Skeletal muscle satellite cell (primary cell): ENCODE data around the gene KCNA3.
"Not testable (repeated sequence)": the region's sequence is repeated elsewhere in the genome, so short reads cannot be mapped to it uniquely, and the experiment has no call there.

Source experiments
- H3K27me3 ChIP-seq: 2 replicates; pipeline ENCODE4 v1.7.0; 2013; ENCODE audit warnings: low read length; ENCODE audit not compliant: control insufficient read depth, insufficient read depth
- H3K36me3 ChIP-seq: 2 replicates; pipeline ENCODE4 v1.7.0; 2013; ENCODE audit warnings: mild to moderate bottlenecking, control low read depth, low read length; ENCODE audit not compliant: insufficient read depth
- H3K4me1 ChIP-seq: 2 replicates; pipeline ENCODE4 v1.7.0; 2013; ENCODE audit warnings: low read length; ENCODE audit not compliant: control insufficient read depth, insufficient read depth
- H3K4me2 ChIP-seq: 2 replicates; pipeline ENCODE4 v1.7.0; 2013; ENCODE audit warnings: mild to moderate bottlenecking, low read length
- H3K4me3 ChIP-seq: 2 replicates; pipeline ENCODE4 v1.7.0; 2013; ENCODE audit warnings: low read length
- H3K9ac ChIP-seq: 2 replicates; pipeline ENCODE4 v1.7.0; 2013; ENCODE audit warnings: mild to moderate bottlenecking, low read depth, low read length, moderate library complexity
- H3K9me3 ChIP-seq: replicated peaks from 2 replicates; pipeline ENCODE4 v1.7.0; 2013; ENCODE audit warnings: mild to moderate bottlenecking, control low read depth, low read length

Gene KCNA3

DNA sequence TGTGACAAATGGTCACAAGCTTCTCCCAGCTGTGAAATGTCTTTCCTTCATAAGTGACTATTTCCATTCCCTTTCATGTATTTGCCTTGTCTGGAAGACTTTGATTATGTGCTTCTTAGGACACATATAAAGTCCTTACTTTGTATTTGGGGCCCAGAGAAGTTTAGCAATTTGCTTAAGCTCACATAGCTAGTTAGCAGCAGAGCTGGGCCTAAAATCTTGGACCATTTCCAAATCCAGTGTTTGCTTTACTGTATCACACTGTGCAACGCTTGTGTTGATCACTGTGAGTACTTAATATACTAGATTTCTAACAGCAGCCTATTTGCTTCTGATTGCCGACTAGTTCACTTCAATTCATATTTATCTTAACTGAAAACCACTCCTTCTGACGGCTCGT is 2.2 kb upstream of the KCNA3 start:
- no peaks in the 10 kb centered on the region for H3K4me1 ChIP-seq
- no peak overlapping the region for H3K4me2 ChIP-seq
- peaks cover 45% of the 10 kb centered on the region for H3K27me3 ChIP-seq

DNA sequence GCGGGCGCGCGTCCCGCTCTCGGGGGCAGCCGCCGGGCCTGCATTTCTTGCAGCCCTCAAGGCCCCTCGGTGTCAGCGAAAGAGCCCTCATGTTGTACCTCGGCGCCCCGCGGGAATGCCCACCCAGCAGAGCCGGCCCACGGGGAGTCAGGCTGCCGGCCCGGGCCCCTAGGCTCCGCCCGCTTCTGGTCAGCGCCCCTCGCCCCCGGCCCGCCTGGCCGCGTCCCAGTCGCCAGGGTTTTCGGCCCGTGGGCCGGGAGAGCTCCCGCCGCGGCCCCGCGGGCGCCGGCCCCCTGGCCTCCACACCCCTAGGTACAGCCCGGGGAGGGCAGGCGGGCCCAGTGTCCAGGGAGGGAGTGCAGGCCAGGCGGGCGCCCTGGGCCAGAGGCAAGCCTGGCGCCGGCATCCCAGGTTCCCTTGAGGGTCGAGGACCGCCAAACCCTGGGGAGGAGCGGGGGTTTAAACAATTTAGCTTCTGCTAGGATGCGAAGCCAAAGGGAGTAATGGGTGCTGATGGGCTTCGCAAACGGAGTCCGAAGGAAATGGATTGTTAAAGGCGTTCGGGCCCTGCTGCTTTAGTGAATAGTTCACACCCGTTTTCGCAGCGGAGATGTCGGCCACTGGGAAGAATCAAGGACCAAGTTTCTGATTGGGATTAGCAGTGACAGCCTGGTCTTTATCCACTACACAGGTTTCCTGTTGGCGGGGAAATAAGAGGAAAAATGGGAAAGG is 486 bp upstream of the KCNA3 start:
- Histone ChIP-seq H3K4me2 (peak overlapping the region; percentile 54), H3K4me1 (no peaks in the 10 kb centered on the region), H3K4me3 (no peak overlapping the region), H3K9ac (no peak overlapping the region), H3K36me3 (no peaks in the 10 kb centered on the region), H3K27me3 (peaks cover 51% of the 10 kb centered on the region), H3K9me3 (no peaks in the 10 kb centered on the region)

More for the DNA sequence above, 2.2 kb upstream of the KCNA3 start:
- Histone ChIP-seq H3K4me3 (no peak overlapping the region), H3K9me3 (no peaks in the 10 kb centered on the region), H3K36me3 (no peaks in the 10 kb centered on the region), H3K9ac (no peak overlapping the region)

DNA sequence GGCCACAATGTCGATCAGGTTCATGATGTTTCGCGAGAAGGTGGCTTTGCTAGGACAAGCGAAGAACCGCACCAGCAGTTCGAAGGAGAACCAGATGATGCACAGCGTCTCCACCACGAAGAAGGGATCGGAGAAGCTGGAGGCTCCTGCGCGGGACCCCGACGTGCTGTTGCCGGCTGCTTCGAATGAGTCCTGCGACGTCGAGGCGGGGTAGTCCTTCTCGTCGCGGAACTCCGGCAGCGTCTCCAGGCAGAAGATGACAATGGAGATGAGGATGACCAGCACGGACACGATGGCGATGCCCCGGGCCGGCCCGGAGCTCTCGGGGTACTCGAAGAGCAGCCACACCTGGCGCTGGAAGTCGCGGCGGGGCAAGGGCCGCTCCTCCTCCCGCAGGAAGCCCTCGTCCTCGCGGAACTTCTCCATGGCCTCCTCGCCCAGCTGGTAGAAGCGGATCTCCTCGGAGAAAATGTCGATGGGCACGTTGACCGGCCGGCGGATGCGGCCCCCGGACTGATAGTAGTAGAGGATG is 869 bp downstream of the KCNA3 start:
- H3K4me1 ChIP-seq: no peaks in the 10 kb centered on the region
- no peaks in the 10 kb centered on the region for H3K9me3 ChIP-seq
- H3K36me3 ChIP-seq: no peaks in the 10 kb centered on the region
- no peak overlapping the region for H3K4me3 ChIP-seq
- peak overlapping the region; percentile 54 for H3K4me2 ChIP-seq
- no peak overlapping the region for H3K9ac ChIP-seq
- peaks cover 53% of the 10 kb centered on the region for H3K27me3 ChIP-seq

DNA sequence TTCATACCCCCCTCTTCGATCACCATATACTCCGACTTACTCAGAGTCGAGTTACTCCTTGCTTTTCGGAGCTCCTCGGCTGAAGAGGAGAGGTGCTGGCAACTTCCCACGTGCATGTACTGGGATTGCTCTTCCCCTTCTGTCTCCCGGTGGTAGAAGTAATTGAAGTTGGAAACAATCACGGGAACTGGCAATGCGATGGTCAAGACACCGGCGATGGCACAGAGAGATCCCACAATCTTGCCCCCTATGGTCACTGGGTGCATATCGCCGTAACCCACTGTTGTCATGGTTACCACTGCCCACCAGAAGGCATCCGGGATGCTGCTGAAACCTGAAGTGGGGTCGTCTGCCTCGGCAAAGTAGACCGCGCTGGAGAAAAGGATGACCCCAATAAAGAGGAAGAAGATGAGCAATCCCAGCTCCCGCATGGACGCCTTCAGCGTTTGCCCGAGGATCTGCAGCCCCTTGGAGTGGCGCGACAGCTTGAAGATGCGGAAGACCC is 1.5 kb downstream of the KCNA3 start:
- no peaks in the 10 kb centered on the region for H3K9me3 ChIP-seq
- H3K27me3 ChIP-seq: peaks cover 53% of the 10 kb centered on the region
- H3K4me3 ChIP-seq: no peak overlapping the region

DNA sequence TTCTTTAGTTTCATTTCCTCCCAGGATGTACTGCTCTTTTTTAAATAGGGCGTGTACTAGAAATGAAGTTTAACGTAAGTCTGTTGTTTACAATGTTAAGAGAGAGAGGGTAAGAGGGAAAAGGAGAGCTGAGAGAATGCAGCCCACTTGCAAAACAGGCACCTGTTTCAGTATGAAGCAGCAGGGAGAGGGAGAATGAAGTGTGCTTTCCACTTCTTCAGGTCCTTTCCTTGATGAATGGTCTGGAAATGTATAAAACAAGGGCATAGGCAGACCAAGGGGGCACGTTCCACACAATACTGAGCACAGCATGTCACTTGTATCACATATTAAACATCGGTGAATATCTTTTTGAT is 2.0 kb downstream of the KCNA3 start:
- Histone ChIP-seq H3K9me3 (no peaks in the 10 kb centered on the region), H3K36me3 (no peaks in the 10 kb centered on the region), H3K4me2 (no peak overlapping the region), H3K27me3 (peaks cover 53% of the 10 kb centered on the region), H3K4me1 (no peaks in the 10 kb centered on the region), H3K9ac (no peak overlapping the region), H3K4me3 (no peak overlapping the region)

More for the DNA sequence above, 1.5 kb downstream of the KCNA3 start:
- Histone ChIP-seq H3K9ac (no peak overlapping the region), H3K4me1 (no peaks in the 10 kb centered on the region), H3K4me2 (no peak overlapping the region), H3K36me3 (no peaks in the 10 kb centered on the region)

DNA sequence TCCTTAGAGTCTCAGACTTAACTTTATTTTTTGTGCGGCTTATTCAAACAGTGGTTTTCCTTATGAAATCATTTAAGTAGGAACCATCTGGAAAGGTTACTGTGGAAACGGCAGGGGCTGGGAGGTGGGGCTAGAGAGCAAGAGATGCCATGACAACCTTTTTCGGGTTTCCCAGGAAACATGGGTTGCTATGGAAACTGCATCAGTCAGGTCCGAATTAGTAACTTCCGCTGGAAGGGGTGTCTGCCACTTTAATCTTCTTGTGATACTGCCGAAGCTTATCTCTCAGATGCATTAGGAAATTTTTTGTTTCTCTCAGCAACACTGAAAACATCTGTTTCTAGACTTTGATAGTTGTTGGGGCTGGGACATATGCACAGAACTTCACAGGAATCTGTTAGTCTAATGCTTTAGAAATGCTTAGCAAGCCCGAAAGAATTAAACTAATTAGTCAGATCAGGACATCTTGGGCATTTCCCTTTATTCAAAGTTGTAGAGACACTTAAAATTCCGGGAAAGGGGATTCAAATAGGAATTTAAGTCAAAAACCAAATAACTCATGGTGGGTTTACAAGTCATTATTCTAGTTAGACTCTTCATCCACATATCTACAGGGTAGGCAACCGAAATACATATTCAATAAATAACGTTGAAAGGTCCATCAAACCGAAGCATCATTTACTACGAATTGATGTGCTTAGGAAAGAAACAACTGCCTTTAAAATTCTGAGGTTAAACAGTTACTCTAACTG is 2.6 kb downstream of the KCNA3 start:
- H3K36me3 ChIP-seq: no peaks in the 10 kb centered on the region
- H3K27me3 ChIP-seq: peaks cover 53% of the 10 kb centered on the region
- H3K4me1 ChIP-seq: no peaks in the 10 kb centered on the region
- H3K4me2 ChIP-seq: no peak overlapping the region
- no peaks in the 10 kb centered on the region for H3K9me3 ChIP-seq
- H3K9ac ChIP-seq: no peak overlapping the region
- H3K4me3 ChIP-seq: no peak overlapping the region

DNA sequence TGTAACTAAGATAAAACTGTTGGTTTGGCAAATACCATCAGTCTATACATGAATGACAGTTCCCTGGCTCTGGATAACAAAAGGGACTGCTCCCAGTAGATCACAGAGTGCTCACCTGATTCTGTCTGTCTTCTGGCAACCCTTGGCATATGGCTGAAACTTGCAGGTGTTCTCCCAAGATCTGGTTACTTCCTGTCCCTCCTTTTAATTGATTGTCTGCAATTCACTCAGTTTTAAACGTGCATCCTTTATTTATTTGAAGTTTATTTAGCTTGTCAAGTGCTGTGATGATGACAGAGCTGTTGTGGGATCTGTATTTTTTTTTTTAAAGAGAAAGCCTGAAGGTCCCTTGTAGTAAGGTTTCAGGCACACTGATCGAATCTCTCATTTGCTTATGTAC is 3.4 kb downstream of the KCNA3 start:
- no peak overlapping the region for H3K4me3 ChIP-seq
- H3K9me3 ChIP-seq: no peaks in the 10 kb centered on the region
- no peak overlapping the region for H3K9ac ChIP-seq
- no peak overlapping the region for H3K4me2 ChIP-seq
- H3K36me3 ChIP-seq: no peaks in the 10 kb centered on the region
- H3K27me3 ChIP-seq: peaks cover 50% of the 10 kb centered on the region
- no peaks in the 10 kb centered on the region for H3K4me1 ChIP-seq

DNA sequence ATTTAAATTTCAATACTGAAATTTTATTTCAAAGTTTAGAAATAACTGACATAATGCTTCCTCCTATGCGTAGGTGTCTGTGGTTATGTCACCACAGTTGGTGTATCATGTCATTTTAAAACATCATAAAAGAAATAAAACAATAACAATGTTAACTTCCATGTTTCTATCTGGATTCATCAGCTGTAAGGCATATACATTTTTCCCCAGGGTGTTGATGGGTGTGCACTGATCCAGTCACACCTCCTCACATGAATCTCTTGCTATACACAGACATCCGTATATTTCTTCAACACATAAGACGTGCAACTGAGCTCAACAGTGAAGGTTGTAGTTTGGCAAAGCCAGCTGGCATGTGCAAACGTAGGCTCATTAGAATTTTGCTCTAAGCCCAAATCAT is 6.2 kb downstream of the KCNA3 start:
- Histone ChIP-seq H3K4me1 (no peaks in the 10 kb centered on the region), H3K4me3 (no peak overlapping the region)

DNA sequence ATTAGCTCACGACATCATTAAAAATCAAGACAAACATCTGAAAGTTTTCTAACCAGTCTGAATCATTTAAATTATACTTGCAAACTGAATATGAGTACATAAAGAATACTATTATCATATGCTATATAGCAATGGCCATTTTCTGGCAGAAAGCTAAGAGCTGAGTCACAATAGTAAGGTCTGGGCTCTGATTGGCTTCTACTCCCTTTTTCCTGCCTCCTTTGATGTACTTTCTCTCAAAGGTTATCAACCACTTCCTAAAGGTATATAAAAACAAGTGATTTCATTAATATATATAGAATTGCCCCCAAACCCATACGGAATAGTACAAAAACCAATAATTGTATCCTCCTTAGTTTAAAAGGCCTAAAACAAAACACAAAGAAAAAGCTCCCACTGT is 7.0 kb downstream of the KCNA3 start:
- Histone ChIP-seq H3K4me1 (no peaks in the 10 kb centered on the region), H3K27me3 (peaks cover 17% of the 10 kb centered on the region), H3K4me3 (no peak overlapping the region), H3K4me2 (no peak overlapping the region), H3K9me3 (no peaks in the 10 kb centered on the region), H3K36me3 (no peaks in the 10 kb centered on the region), H3K9ac (no peak overlapping the region)

More for the DNA sequence above, 6.2 kb downstream of the KCNA3 start:
- no peaks in the 10 kb centered on the region for H3K9me3 ChIP-seq
- H3K9ac ChIP-seq: no peak overlapping the region
- H3K27me3 ChIP-seq: peaks cover 25% of the 10 kb centered on the region
- no peak overlapping the region for H3K4me2 ChIP-seq
- no peaks in the 10 kb centered on the region for H3K36me3 ChIP-seq

DNA sequence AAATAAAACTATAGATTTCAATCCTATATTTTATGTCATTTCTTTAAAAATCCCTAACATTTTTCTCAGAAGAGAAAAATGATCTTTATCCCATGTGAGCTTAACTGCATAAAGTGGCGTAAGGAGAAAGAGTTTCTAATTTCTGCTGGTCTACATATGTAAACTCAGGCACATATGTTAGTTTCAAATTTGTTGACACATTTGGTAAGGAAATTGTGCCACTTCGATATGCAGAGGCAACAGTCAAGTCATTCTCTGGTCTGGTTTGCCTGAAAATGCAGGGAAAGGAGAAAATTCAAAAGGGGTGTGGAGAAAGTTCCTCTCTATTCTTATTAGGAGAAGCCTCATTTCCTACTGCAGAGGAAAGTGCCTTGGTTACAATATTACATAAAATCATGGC is 11.5 kb downstream of the KCNA3 start:
- Histone ChIP-seq H3K9ac (no peak overlapping the region), H3K9me3 (no peaks in the 10 kb centered on the region), H3K4me2 (no peak overlapping the region), H3K4me3 (no peak overlapping the region), H3K36me3 (no peaks in the 10 kb centered on the region), H3K4me1 (no peaks in the 10 kb centered on the region), H3K27me3 (peaks cover 3% of the 10 kb centered on the region)

DNA sequence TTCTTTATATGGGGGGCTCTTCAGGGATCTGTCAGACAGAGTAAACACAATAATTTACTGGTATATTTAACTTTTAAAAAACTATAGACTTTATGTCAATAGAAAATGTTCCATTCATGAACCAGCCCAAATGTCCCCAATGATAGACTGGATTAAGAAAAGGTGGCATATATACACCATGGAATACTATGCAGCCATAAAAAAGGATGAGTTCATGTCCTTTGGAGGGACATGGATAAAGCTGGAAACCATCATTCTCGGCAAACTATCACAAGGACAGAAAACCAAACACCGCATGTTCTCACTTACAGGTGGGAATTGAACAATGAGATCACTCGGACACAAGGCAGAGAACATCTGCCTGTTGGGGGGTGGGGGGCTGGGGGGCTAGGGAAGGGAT is 15.2 kb downstream of the KCNA3 start:
- H3K27me3 ChIP-seq, H3K4me2 ChIP-seq, H3K9me3 ChIP-seq, H3K36me3 ChIP-seq, H3K4me1 ChIP-seq, H3K9ac ChIP-seq, H3K4me3 ChIP-seq: not testable (repeated sequence)
